H1 (cell line): ENCODE results near the gene NCF4. TPM values are rescaled to one million over a fixed set of nuclear protein-coding genes. Genes with fewer than 3 reads are reported as not detected.

Source experiments
- CTCF ChIA-PET: fragments of 300-600 bp; sonication (Branson Sonifier 250); formaldehyde crosslinking; loops from one replicate; lab custom pipeline; 2021; ENCODE audit not compliant: partially characterized antibody; lab: Charles Lee
- POLR2A ChIA-PET: fragments of 300-600 bp; sonication (Branson Sonifier 250); formaldehyde crosslinking; loops from one replicate; lab custom pipeline; 2021; ENCODE audit warnings: inconsistent platforms; ENCODE audit not compliant: partially characterized antibody; lab: Charles Lee
- DNase-seq, 2 experiments: peaks; one replicate each; pipeline versions ENCODE4 v3.0.0 to v3.0.0-alpha.2; 2010 to 2022; ENCODE audit warnings: low spot score in 2 of 2, low read depth in 1 of 2, mixed read lengths in 1 of 2
- FAIRE-seq: peaks from 2 replicates; lab custom pipeline; 2011; peaks lifted over from hg19 to GRCh38; lab: Jason Lieb, UNC
- H2AFZ ChIP-seq: 2 replicates; pipeline ENCODE4 v1.8.1; 2012; ENCODE audit warnings: low read length, inconsistent platforms
- H2AK5ac ChIP-seq: 2 replicates; pipeline ENCODE4 v1.6.1; 2013; ENCODE audit warnings: low read depth, low read length
- H2BK120ac ChIP-seq: replicated peaks from 2 replicates; pipeline ENCODE3; 2013; ENCODE audit warnings: low read depth, low read length, inconsistent platforms
- H2BK12ac ChIP-seq: 2 replicates; pipeline ENCODE4 v1.6.1; 2013; ENCODE audit warnings: low read depth, low read length
- H2BK15ac ChIP-seq: 2 replicates; pipeline ENCODE4 v1.6.1; 2013; ENCODE audit warnings: low read length
- H2BK20ac ChIP-seq: 2 replicates; pipeline ENCODE4 v1.6.1; 2013; ENCODE audit warnings: low read length
- H2BK5ac ChIP-seq: 2 replicates; pipeline ENCODE4 v1.6.1; 2013; ENCODE audit warnings: low read depth, low read length
- H3K14ac ChIP-seq: 2 replicates; pipeline ENCODE4 v1.6.1; 2013; ENCODE audit warnings: inconsistent platforms; ENCODE audit not compliant: insufficient read length
- H3K18ac ChIP-seq: 2 replicates; pipeline ENCODE4 v1.6.1; 2013; ENCODE audit warnings: low read length; ENCODE audit errors: extremely low read depth
- H3K23ac ChIP-seq: 2 replicates; pipeline ENCODE4 v1.6.1; 2013; ENCODE audit warnings: inconsistent platforms; ENCODE audit not compliant: insufficient read length
- H3K23me2 ChIP-seq: 2 replicates; pipeline ENCODE4 v1.6.1; 2013; ENCODE audit warnings: low read depth, low read length
- H3K27ac ChIP-seq: 2 replicates; pipeline ENCODE4 v1.6.1; 2011; ENCODE audit warnings: low read depth, low read length, inconsistent platforms
- H3K27me3 ChIP-seq, 4 experiments: replicated peaks in 1 of 4; 1 replicate in 1 of 4; 2 replicates in 3 of 4; pipeline versions ENCODE4 v1.6.1 to v1.8.1; 2011 to 2013; ENCODE audit warnings: low read length in 3 of 4, mild to moderate bottlenecking in 3 of 4, inconsistent platforms in 2 of 4, mixed read lengths in 2 of 4, moderate library complexity in 1 of 4; ENCODE audit not compliant: control insufficient read depth in 3 of 4, insufficient read depth in 3 of 4; ENCODE audit errors: extremely low read depth in 1 of 4
- H3K36me3 ChIP-seq, 4 experiments: 2 replicates each; pipeline versions ENCODE4 v1.6.1 to v1.8.1; 2011 to 2013; ENCODE audit warnings: mild to moderate bottlenecking in 4 of 4, low read length in 3 of 4, moderate library complexity in 2 of 4, control low read depth in 1 of 4, inconsistent platforms in 1 of 4; ENCODE audit not compliant: insufficient read depth in 4 of 4, control insufficient read depth in 2 of 4
- H3K4ac ChIP-seq: replicated peaks from 2 replicates; pipeline ENCODE3; 2013; ENCODE audit warnings: low read length, low read depth, mixed read lengths, inconsistent platforms; ENCODE audit not compliant: insufficient read length
- H3K4me1 ChIP-seq, 4 experiments: replicated peaks in 1 of 4; 1 replicate in 1 of 4; 2 replicates in 3 of 4; pipeline versions ENCODE4 v1.6.1 to v1.8.1; 2011 to 2013; ENCODE audit warnings: low read length in 3 of 4, inconsistent platforms in 2 of 4, mixed read lengths in 1 of 4; ENCODE audit not compliant: insufficient read depth in 4 of 4, control insufficient read depth in 3 of 4
- H3K4me2 ChIP-seq, 2 experiments: 2 replicates each; pipeline versions ENCODE4 v1.6.1 to v1.8.1; 2011 to 2013; ENCODE audit warnings: low read depth in 2 of 2, low read length in 2 of 2, control low read depth in 1 of 2, inconsistent platforms in 1 of 2, mild to moderate bottlenecking in 1 of 2; ENCODE audit not compliant: insufficient read depth in 1 of 2
- H3K4me3 ChIP-seq, 4 experiments: fragments of 200-600, 300-600 bp in 1 of 4; sonication (generic), shearing (Covaris generic), sonication (Bioruptor Twin) in 1 of 4; 2 replicates each; pipeline versions ENCODE4 v1.5.1 to v1.8.1; 2011 to 2016; ENCODE audit warnings: low read length in 4 of 4, low read depth in 3 of 4, control low read depth in 2 of 4, inconsistent platforms in 2 of 4, mild to moderate bottlenecking in 2 of 4, mixed read lengths in 1 of 4, moderate library complexity in 1 of 4; ENCODE audit not compliant: insufficient read depth in 2 of 4; ENCODE audit errors: extremely low read depth in 1 of 4
- H3K56ac ChIP-seq: replicated peaks from 2 replicates; pipeline ENCODE3; 2013; ENCODE audit warnings: low read depth, mild to moderate bottlenecking, mixed read lengths, low read length, inconsistent platforms; ENCODE audit not compliant: insufficient read length
- H3K79me1 ChIP-seq: 2 replicates; pipeline ENCODE4 v1.6.1; 2013; ENCODE audit warnings: low read depth, low read length, control low read depth
- H3K79me2 ChIP-seq, 2 experiments: 2 replicates each; pipeline versions ENCODE4 v1.6.1 to v1.8.1; 2012 to 2013; ENCODE audit warnings: low read length in 2 of 2, mild to moderate bottlenecking in 2 of 2, inconsistent platforms in 1 of 2; ENCODE audit not compliant: insufficient read depth in 2 of 2, control insufficient read depth in 1 of 2
- H3K9ac ChIP-seq, 4 experiments: replicated peaks in 1 of 4; 1 replicate in 1 of 4; 2 replicates in 3 of 4; pipeline versions ENCODE4 v1.6.1 to v1.8.1; 2011 to 2013; ENCODE audit warnings: low read depth in 3 of 4, low read length in 3 of 4, control low read depth in 2 of 4, mild to moderate bottlenecking in 2 of 4, moderate library complexity in 2 of 4, inconsistent platforms in 1 of 4; ENCODE audit errors: extremely low read depth in 1 of 4
- H3K9me3 ChIP-seq, 2 experiments: 2 replicates each; pipeline versions ENCODE4 v1.6.1 to v1.8.1; 2012 to 2013; ENCODE audit warnings: mild to moderate bottlenecking in 2 of 2, moderate library complexity in 2 of 2, control low read depth in 1 of 2, inconsistent platforms in 1 of 2, low read depth in 1 of 2, low read length in 1 of 2, mixed read lengths in 1 of 2; ENCODE audit not compliant: insufficient read depth in 2 of 2
- H4K20me1 ChIP-seq, 2 experiments: replicated peaks in 1 of 2; 2 replicates each; pipeline versions ENCODE3 to v1.8.1; 2011 to 2013; ENCODE audit warnings: inconsistent platforms in 2 of 2, low read length in 2 of 2, mild to moderate bottlenecking in 1 of 2; ENCODE audit not compliant: insufficient read depth in 2 of 2, control insufficient read depth in 1 of 2
- H4K5ac ChIP-seq: 2 replicates; pipeline ENCODE4 v1.6.1; 2013; ENCODE audit warnings: low read length, low read depth, mixed read lengths, inconsistent platforms; ENCODE audit not compliant: insufficient read length
- H4K8ac ChIP-seq: 2 replicates; pipeline ENCODE4 v1.8.0; 2013; ENCODE audit warnings: mild to moderate bottlenecking, moderate library complexity, low read length, inconsistent platforms; ENCODE audit not compliant: insufficient read depth; ENCODE audit errors: extremely low read depth
- H4K91ac ChIP-seq: replicated peaks from 2 replicates; pipeline ENCODE3; 2013; ENCODE audit warnings: low read length, mixed read lengths, inconsistent platforms; ENCODE audit not compliant: insufficient read length
- NANOG ChIP-seq: IDR thresholded peaks from 2 replicates; pipeline ENCODE4 v1.6.1; 2011; ENCODE audit warnings: low read length, low read depth, mild to moderate bottlenecking, inconsistent platforms; ENCODE audit not compliant: insufficient read depth, poor library complexity, severe bottlenecking
- SIX5 ChIP-seq: IDR thresholded peaks from 2 replicates; pipeline ENCODE4 v1.6.1; 2011; ENCODE audit warnings: mild to moderate bottlenecking, low read depth, low read length
- SP2 ChIP-seq: IDR thresholded peaks from 2 replicates; pipeline ENCODE4 v1.6.1; 2012; ENCODE audit warnings: mild to moderate bottlenecking, low read length, inconsistent platforms
- SP4 ChIP-seq: IDR thresholded peaks from 2 replicates; pipeline ENCODE4 v1.6.1; 2012; ENCODE audit warnings: low read length, inconsistent platforms
- WGBS, 2 experiments: shearing (Covaris generic) in 1 of 2; methylation state at CpG; one replicate each; pipeline versions ENCODE4 v1.1.6 to v1.1.7; 2013 to 2015; ENCODE audit warnings: low lambda C conversion rate in 2 of 2, mixed read lengths in 2 of 2, inconsistent platforms in 1 of 2, low coverage in 1 of 2, missing lambda C conversion rate in 1 of 2; ENCODE audit not compliant: insufficient replicate concordance in 2 of 2, insufficient coverage in 1 of 2, insufficient read length in 1 of 2; ENCODE audit errors: extremely low coverage in 1 of 2, missing lambda C conversion rate in 1 of 2; 5-methylcytosine and 5-hydroxymethylcytosine counted together
- polyA plus RNA-seq, 7 experiments: library from polyadenylated mRNA; depleted of rRNA in 3 of 7; stranded (reverse) in 5 of 7; unstranded in 2 of 7; fragments of >200 nt in 5 of 7; fragments of 200-250 nt in 2 of 7; gene quantifications; 1 replicate in 5 of 7; 2 replicates in 1 of 7; 4 replicates in 1 of 7; pipeline versions ENCODE4 v1.2.1 to v1.2.3, GENCODE V29; 2011 to 2013; ENCODE audit warnings: missing spikeins in 2 of 7, mixed read lengths in 2 of 7
- total RNA-seq: library from RNA; stranded (reverse); fragmentation: NEBNext Ultra II Directional; extraction: Animal tissue kit (Norgen Biotek cat#: 25700); gene quantifications from 2 replicates; pipeline ENCODE4 v1.2.1, GENCODE V29; 2021

Gene NCF4
- total and polyA plus RNA-seq, 2 of the 8 experiments (the other 6 are each of a cell fraction or from before 2014, with no cell fraction given), result 0.20 TPM; not detected in 1

- Histone ChIP-seq H2BK5ac (no peak overlapping the region), H3K36me3 (no peaks in the 10 kb centered on the region), H3K4me1 (peaks cover 0 to 3% (median under 1%) of the 10 kb centered on the region in 4 experiments; a peak in 3 of 7 replicates), H3K9ac (no peak overlapping the region), H4K5ac (no peak overlapping the region), H3K56ac (no peak overlapping the region), H3K27ac (no peak overlapping the region), H4K91ac (no peak overlapping the region), H3K18ac (no peak overlapping the region), H4K8ac (no peak overlapping the region), H4K20me1 (peaks cover 0 to 2% of the 10 kb centered on the region in 2 experiments), H3K4ac (no peak overlapping the region), H3K23me2 (no peaks in the 10 kb centered on the region), H2AFZ (no peak overlapping the region), H2BK120ac (no peak overlapping the region), H3K27me3 (peaks cover 1 to 16% (median 9%) of the 10 kb centered on the region in 4 experiments), H2BK12ac (no peak overlapping the region), H2BK15ac (no peak overlapping the region), H3K4me3 (no peak overlapping the region), H2BK20ac (no peak overlapping the region), H3K14ac (no peak overlapping the region), H3K9me3 (no peaks in the 10 kb centered on the region), H3K79me1 (no peaks in the 10 kb centered on the region), H3K23ac (no peak overlapping the region), H2AK5ac (no peak overlapping the region), H3K79me2 (no peaks in the 10 kb centered on the region), H3K4me2 (no peak overlapping the region)
- POLR2A ChIA-PET, result no interaction called here
- FAIRE-seq (no peak), DNase-seq (no peak)
- WGBS, 2 experiments, result 83% methylated on average over 2 of the region's 2 CpGs; no CpG with 5 or more reads in 1 of the 2 experiments
- TF ChIP-seq SP4 (no peak), SP2 (no peak), SIX5 (no peak), NANOG (no peak)
- CTCF ChIA-PET, result interaction anchor here (0.6 to 7.6 kb wide), 11 partner anchors 8 to 138 kb away, joined by 3 to 96 read pairs (median 5); no protein-coding TSS in a partner anchor
These were observed 377 bp upstream of the NCF4 start for GRCh38 chr22:36860438-36860820.
